Thoracic aorta (tissue), 2 donors: ENCODE measurements around the gene ATXN1. TPM values are rescaled to one million over a fixed set of nuclear protein-coding genes. Genes with fewer than 3 reads are reported as not detected.

Source experiments
- ATAC-seq: fragments of 150-250 bp; one replicate; pipeline ENCODE4 v1.8.0; 2017; ENCODE audit warnings: low read depth; ENCODE audit not compliant: insufficient number of reproducible peaks, low FRiP score
- DNase-seq: peaks from one replicate; pipeline ENCODE4 v3.0.0-alpha.2; 2020; ENCODE audit warnings: low spot score
- H3K27ac ChIP-seq, 2 donors: fragments of 200-600 bp; sonication (generic); 1 replicate in 1 of 2; 2 replicates in 1 of 2; pipeline ENCODE4 v1.5.1; 2016; ENCODE audit warnings: mild to moderate bottlenecking in 2 of 2, moderate library complexity in 2 of 2
- H3K27me3 ChIP-seq: fragments of 200-600 bp; sonication (generic); replicated peaks from 2 replicates; pipeline ENCODE4 v1.6.0; 2016; ENCODE audit warnings: mild to moderate bottlenecking; ENCODE audit not compliant: insufficient read depth
- H3K36me3 ChIP-seq: fragments of 200-600 bp; sonication (generic); one replicate; pipeline ENCODE4 v1.5.1; 2016
- H3K4me1 ChIP-seq, 2 donors: fragments of 200-600 bp; sonication (generic); 1 replicate in 1 of 2; 2 replicates in 1 of 2; pipeline versions ENCODE4 v1.5.1 to v1.6.0; 2016; ENCODE audit warnings: low read depth in 2 of 2, mild to moderate bottlenecking in 1 of 2; ENCODE audit not compliant: control insufficient read depth in 1 of 2
- H3K4me3 ChIP-seq: fragments of 200-600 bp; sonication (generic); 2 replicates; pipeline ENCODE4 v1.5.1; 2016; ENCODE audit warnings: mild to moderate bottlenecking
- H3K9me3 ChIP-seq: fragments of 200-600 bp; sonication (generic); 2 replicates; pipeline ENCODE4 v1.5.1; 2016
- CTCF ChIP-seq: fragments of 200-600 bp; sonication (generic); IDR thresholded peaks from one replicate; pipeline ENCODE4 v1.5.1; 2019; ENCODE audit warnings: antibody characterized with exemption
- total RNA-seq, 2 donors: library from RNA; depleted of rRNA; stranded (reverse); fragments of >200 nt; gene quantifications; one replicate each; pipeline versions ENCODE4 v1.1.0 to v1.2.3, GENCODE V29; 2016

ATXN1 gene
- total RNA-seq, 2 donors from 2014 or later, result 59.8 to 62.4 TPM

- Histone ChIP-seq H3K27ac (peak overlapping the region; percentile 84 to 98), H3K27me3 (no peaks in the 10 kb centered on the region), H3K4me1 (peaks cover 45 to 70% of the 10 kb centered on the region in 2 donors), H3K9me3 (no peaks in the 10 kb centered on the region), H3K36me3 (no peaks in the 10 kb centered on the region), H3K4me3 (no peak overlapping the region)
- TF ChIP-seq CTCF, result no peak
- DNase-seq (no peak), ATAC-seq (no peak)
Observed at GRCh38 chr6:16318953-16319720, 442.1 kb downstream of the ATXN1 start.

DNA sequence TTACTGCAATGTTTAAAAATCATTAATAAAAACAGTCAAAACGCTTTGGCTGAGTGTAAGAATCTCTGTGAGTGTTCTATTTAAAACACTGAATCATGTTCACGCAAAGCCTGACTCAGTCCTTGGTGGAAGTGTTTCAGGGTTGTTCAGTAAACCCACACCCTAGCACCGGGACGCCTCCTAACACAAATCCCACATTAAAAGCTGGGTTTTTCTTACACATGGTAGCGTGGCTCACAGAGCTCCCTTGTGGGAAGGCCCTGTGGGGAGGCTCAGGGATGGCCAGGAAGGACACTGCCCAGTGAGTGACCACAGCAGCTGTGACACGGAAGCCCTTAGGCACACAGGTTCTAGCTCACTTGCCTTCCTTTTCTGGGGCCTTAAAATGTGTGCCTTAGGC, 442.7 kb downstream of the ATXN1 start:
- ATAC-seq (peak; percentile 22), DNase-seq (peak; percentile 59)
- H3K27ac ChIP-seq, result peak overlapping the region; percentile 84 to 98

GRCh38 chr6:16316741-16317251, 444.5 kb downstream of the ATXN1 start:
- H3K36me3 ChIP-seq, result no peaks in the 10 kb centered on the region
- peak; percentile 64 for TF ChIP-seq CTCF
- no peaks in the 10 kb centered on the region for H3K9me3 ChIP-seq
- no peak overlapping the region for H3K4me3 ChIP-seq
- no peaks in the 10 kb centered on the region for H3K27me3 ChIP-seq
- H3K4me1 ChIP-seq, result peaks cover 36 to 56% of the 10 kb centered on the region in 2 donors
- no peak for ATAC-seq
- H3K27ac ChIP-seq, result peak overlapping the region; percentile 84 to 98
- no peak for DNase-seq

More for the DNA sequence above, 442.7 kb downstream of the ATXN1 start:
- H3K27me3 ChIP-seq, result no peaks in the 10 kb centered on the region
- TF ChIP-seq CTCF, result no peak
- peaks cover 45 to 70% of the 10 kb centered on the region in 2 donors for H3K4me1 ChIP-seq
- no peaks in the 10 kb centered on the region for H3K36me3 ChIP-seq
- H3K9me3 ChIP-seq, result no peaks in the 10 kb centered on the region
- H3K4me3 ChIP-seq, result no peak overlapping the region

GRCh38 chr6:16314296-16314695, 447.0 kb downstream of the ATXN1 start:
- DNase-seq (no peak), ATAC-seq (no peak)
- no peaks in the 10 kb centered on the region for H3K27me3 ChIP-seq
- no peak for TF ChIP-seq CTCF
- H3K4me3 ChIP-seq, result no peak overlapping the region
- peaks cover 20 to 32% of the 10 kb centered on the region in 2 donors for H3K4me1 ChIP-seq
- H3K9me3 ChIP-seq, result no peaks in the 10 kb centered on the region
- H3K36me3 ChIP-seq, result peaks cover 4% of the 10 kb centered on the region
- H3K27ac ChIP-seq, result no peak overlapping the region

DNA sequence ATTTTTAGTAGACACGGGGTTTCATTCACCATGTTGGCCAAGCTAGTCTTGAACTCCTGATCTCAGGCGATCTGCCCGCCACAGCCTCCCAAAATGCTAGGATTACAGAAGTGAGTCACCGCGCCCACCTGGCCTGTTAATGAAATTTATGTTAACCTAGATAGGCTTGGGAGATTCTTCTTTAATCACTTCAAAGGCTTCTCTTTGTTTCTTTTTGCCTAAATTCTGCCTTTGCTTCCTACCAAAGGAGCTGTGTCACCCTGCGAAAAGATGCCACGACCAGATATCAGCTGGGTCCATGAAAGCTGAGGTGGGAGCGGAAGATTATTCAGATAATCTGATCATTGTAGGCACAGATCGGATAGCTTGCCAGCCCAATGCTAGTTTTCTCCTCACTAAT, 447.5 kb downstream of the ATXN1 start:
- no peaks in the 10 kb centered on the region for H3K9me3 ChIP-seq

More for the DNA sequence above, 447.5 kb downstream of the ATXN1 start:
- ATAC-seq, result no peak
- no peak for TF ChIP-seq CTCF
- H3K4me3 ChIP-seq, result no peak overlapping the region
- peaks cover 14 to 26% of the 10 kb centered on the region in 2 donors for H3K4me1 ChIP-seq
- no peak for DNase-seq
- peaks cover 5% of the 10 kb centered on the region for H3K36me3 ChIP-seq
- H3K27ac ChIP-seq, result no peak overlapping the region
- no peaks in the 10 kb centered on the region for H3K27me3 ChIP-seq
